ENCODE data around the gene AGBL4. TPM values are rescaled to one million over a fixed set of nuclear protein-coding genes. Genes with fewer than 3 reads are reported as not detected.

Gene AGBL4
- polyA plus RNA-seq, 1 donor (not counting 4 experiments of a cell fraction or from before 2014, with no cell fraction given), result not detected

GRCh38 chr1:48841966-48842365 lies 1181.8 kb downstream of the AGBL4 start:
- no peak overlapping the region for H3K27ac ChIP-seq (ENCODE audit: control insufficient read depth, insufficient read depth, low read length)
- dilution Hi-C loops (cut with MboI; ENCODE audit: extremely low pct_ligation_motif_present, low sequenced_read_pairs), result no loop called here
- H3K9me3 ChIP-seq (ENCODE audit: control insufficient read depth, low read depth, low read length), result no peaks in the 10 kb centered on the region
- no peak overlapping the region for H3K9ac ChIP-seq (ENCODE audit: control insufficient read depth, extremely low read depth, insufficient read depth, low read length)
- H3K27me3 ChIP-seq (ENCODE audit: control insufficient read depth, extremely low read depth, insufficient read depth, low read length), result no peaks in the 10 kb centered on the region
- H3K79me2 ChIP-seq (ENCODE audit: control insufficient read depth, insufficient read depth, low read length), result no peaks in the 10 kb centered on the region
- DNase-seq (ENCODE audit: low read depth, low spot score), result no peak
- no peaks in the 10 kb centered on the region for H3K4me1 ChIP-seq (ENCODE audit: control insufficient read depth, extremely low read depth, insufficient read depth, low read length)
- H3K36me3 ChIP-seq (ENCODE audit: control insufficient read depth in 2 of 2, extremely low read depth in 1 of 2, insufficient read depth in 2 of 2, low read length in 2 of 2), result no peaks in the 10 kb centered on the region
- H3K4me3 ChIP-seq (ENCODE audit: control insufficient read depth in 2 of 3, extremely low read depth in 1 of 3, insufficient read depth in 2 of 3, low read depth in 1 of 3, low read length in 3 of 3), result no peak overlapping the region
- H2AFZ ChIP-seq (ENCODE audit: control insufficient read depth, low read length), result no peak overlapping the region
- FAIRE-seq, result no peak
- H3K9me1 ChIP-seq (ENCODE audit: control insufficient read depth, extremely low read depth, insufficient read depth, low read length), result no peaks in the 10 kb centered on the region
- no peaks in the 10 kb centered on the region for H4K20me1 ChIP-seq (ENCODE audit: control insufficient read depth, extremely low read depth, insufficient read depth, low read length)
- H3K4me2 ChIP-seq (ENCODE audit: control insufficient read depth, extremely low read depth, insufficient read depth, low read depth, low read length), result no peak overlapping the region
- no peak for TF ChIP-seq EZH2 (IDR thresholded peaks at IDR 0.05; ENCODE audit: low read length)
- TF ChIP-seq CTCF (optimal IDR thresholded peaks at IDR 0.05 in 1 of 3, IDR thresholded peaks at IDR 0.05 in 1 of 3, conservative IDR thresholded peaks at IDR 0.05 in 1 of 3; ENCODE audit: extremely low read depth in 1 of 3, insufficient read depth in 2 of 3, low read length in 3 of 3), result no peak

- H3K4me1 ChIP-seq (ENCODE audit: control insufficient read depth, extremely low read depth, insufficient read depth, low read length), result no peaks in the 10 kb centered on the region
- dilution Hi-C loops (cut with MboI; ENCODE audit: extremely low pct_ligation_motif_present, low sequenced_read_pairs), result no loop called here
- no peak overlapping the region for H3K9ac ChIP-seq (ENCODE audit: control insufficient read depth, extremely low read depth, insufficient read depth, low read length)
- no peaks in the 10 kb centered on the region for H3K36me3 ChIP-seq (ENCODE audit: control insufficient read depth in 2 of 2, extremely low read depth in 1 of 2, insufficient read depth in 2 of 2, low read length in 2 of 2)
- no peaks in the 10 kb centered on the region for H3K9me3 ChIP-seq (ENCODE audit: control insufficient read depth, low read depth, low read length)
- DNase-seq (ENCODE audit: low read depth, low spot score), result no peak
- no peak overlapping the region for H3K27ac ChIP-seq (ENCODE audit: control insufficient read depth, insufficient read depth, low read length)
- no peaks in the 10 kb centered on the region for H3K9me1 ChIP-seq (ENCODE audit: control insufficient read depth, extremely low read depth, insufficient read depth, low read length)
- no peak for TF ChIP-seq CTCF (optimal IDR thresholded peaks at IDR 0.05 in 1 of 3, IDR thresholded peaks at IDR 0.05 in 1 of 3, conservative IDR thresholded peaks at IDR 0.05 in 1 of 3; ENCODE audit: extremely low read depth in 1 of 3, insufficient read depth in 2 of 3, low read length in 3 of 3)
- no peak for TF ChIP-seq EZH2 (IDR thresholded peaks at IDR 0.05; ENCODE audit: low read length)
- H4K20me1 ChIP-seq (ENCODE audit: control insufficient read depth, extremely low read depth, insufficient read depth, low read length), result no peaks in the 10 kb centered on the region
- no peak overlapping the region for H3K4me3 ChIP-seq (ENCODE audit: control insufficient read depth in 2 of 3, extremely low read depth in 1 of 3, insufficient read depth in 2 of 3, low read depth in 1 of 3, low read length in 3 of 3)
- no peaks in the 10 kb centered on the region for H3K27me3 ChIP-seq (ENCODE audit: control insufficient read depth, extremely low read depth, insufficient read depth, low read length)
- H3K79me2 ChIP-seq (ENCODE audit: control insufficient read depth, insufficient read depth, low read length), result no peaks in the 10 kb centered on the region
- FAIRE-seq, result no peak
- no peak overlapping the region for H3K4me2 ChIP-seq (ENCODE audit: control insufficient read depth, extremely low read depth, insufficient read depth, low read depth, low read length)
- no peak overlapping the region for H2AFZ ChIP-seq (ENCODE audit: control insufficient read depth, low read length)
Measured at GRCh38 chr1:48841461-48841860, 1182.3 kb downstream of the AGBL4 start.

All from keratinocyte (primary cell).